MCF 10A (cell line): Measurements from ENCODE around the gene PRSS35. TPM values are rescaled to one million over a fixed set of nuclear protein-coding genes. Genes with fewer than 3 reads are reported as not detected.
A peak's percentile ranks its signal among the peaks of the same experiment; 100 is the strongest.

Source experiments
- BruUV-seq: library from RNA; stranded (reverse); fragments of 400-500 nt; replicated peaks from 2 replicates; lab custom pipeline; 2021; lab: Mats Ljungman, UMichigan
- CTCF ChIA-PET: fragments of 300-600 bp; sonication (Branson Sonifier 250); formaldehyde crosslinking; extraction: SDS; loops from one replicate; lab custom pipeline; 2021; ENCODE audit warnings: antibody characterized with exemption, inconsistent platforms; lab: Yijun Ruan, JAX
- POLR2A ChIA-PET: fragments of 300-600, 350-650 bp; sonication (Branson Sonifier 250); formaldehyde crosslinking; extraction: SDS; loops from one replicate; lab custom pipeline; 2020; ENCODE audit warnings: antibody characterized with exemption, inconsistent platforms; lab: Yijun Ruan, JAX
- DNase-seq: peaks from one replicate; pipeline ENCODE4 v3.0.0-alpha.2; 2018; ENCODE audit not compliant: unreplicated experiment
- H3K27ac Mint-ChIP-seq: one replicate; pipeline ENCODE4 v1.8.0; 2022; ENCODE audit warnings: mild to moderate bottlenecking, low read depth, mixed read lengths; ENCODE audit not compliant: unreplicated experiment
- H3K27me3 Mint-ChIP-seq: one replicate; pipeline ENCODE4 v1.8.0; 2022; ENCODE audit warnings: mixed read lengths; ENCODE audit not compliant: insufficient read depth, unreplicated experiment
- H3K36me3 Mint-ChIP-seq: one replicate; pipeline ENCODE4 v1.8.0; 2022; ENCODE audit warnings: mild to moderate bottlenecking, moderate library complexity, mixed read lengths; ENCODE audit not compliant: insufficient read depth, unreplicated experiment
- H3K4me1 Mint-ChIP-seq: one replicate; pipeline ENCODE4 v1.8.0; 2022; ENCODE audit warnings: mixed read lengths; ENCODE audit not compliant: insufficient read depth, unreplicated experiment
- H3K4me3 Mint-ChIP-seq: one replicate; pipeline ENCODE4 v1.8.0; 2022; ENCODE audit warnings: mild to moderate bottlenecking, moderate library complexity, mixed read lengths; ENCODE audit not compliant: unreplicated experiment
- H3K9me3 Mint-ChIP-seq: one replicate; pipeline ENCODE4 v1.8.0; 2022; ENCODE audit warnings: mixed read lengths; ENCODE audit not compliant: unreplicated experiment
- intact Hi-C: fragments of 100-400 bp; cut with micrococcal nuclease; formaldehyde crosslinking; loops from 2 replicates; pipeline ENCODE4 v1.14.1; 2022
- total RNA-seq: library from RNA; stranded (reverse); gene quantifications from 2 replicates; pipeline ENCODE4 v1.2.3, GENCODE V29; 2022
- TF ChIP-seq, protein P1 (sequence below): fragments of 200-600 bp; IDR thresholded peaks from one replicate; pipeline ENCODE4 v1.8.0; 2022; ENCODE audit warnings: antibody characterized with exemption, mild to moderate bottlenecking; ENCODE audit not compliant: unreplicated experiment

The PRSS35 gene
- total RNA-seq, 1 experiment from 2014 or later: not detected

DNA sequence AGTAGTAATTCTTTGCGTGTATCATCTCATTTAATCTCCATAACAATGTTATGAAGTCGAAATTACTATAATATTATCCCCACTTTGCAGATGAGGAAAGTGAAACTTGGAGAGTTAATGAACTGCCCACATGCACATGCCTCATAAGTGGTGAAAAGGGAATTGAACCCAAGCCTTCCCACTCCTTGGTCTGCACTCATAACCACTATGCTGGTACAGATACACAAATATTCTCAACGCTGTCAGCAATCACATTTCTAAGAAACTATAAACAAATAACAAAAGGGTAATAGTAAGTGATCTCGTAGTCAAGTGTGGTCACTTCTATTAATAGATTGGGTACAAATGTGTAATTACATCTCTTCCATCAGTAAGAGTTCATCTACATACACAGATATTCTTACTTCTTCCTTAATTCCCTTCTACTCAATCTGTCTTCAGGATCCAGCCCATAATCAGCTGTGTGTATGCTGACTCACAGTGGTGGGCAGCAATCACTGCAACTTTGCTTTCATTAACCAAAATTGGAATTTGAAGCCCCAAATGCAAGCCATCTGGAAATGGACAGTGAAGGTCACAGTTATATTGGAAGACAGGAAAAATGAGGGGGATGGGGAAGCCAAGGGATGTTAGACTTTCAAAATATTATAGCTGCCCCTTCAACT lies 6.6 kb downstream of the PRSS35 start:
- peaks cover 14% of the 10 kb centered on the region for H3K27me3 Mint-ChIP-seq
- POLR2A ChIA-PET: interaction anchor here (0.6 kb wide), 2 partner anchors 308 to 335 kb away, joined by 3 read pairs; no protein-coding TSS in a partner anchor
- H3K4me1 Mint-ChIP-seq: no peaks in the 10 kb centered on the region
- TF ChIP-seq, protein P1, sequence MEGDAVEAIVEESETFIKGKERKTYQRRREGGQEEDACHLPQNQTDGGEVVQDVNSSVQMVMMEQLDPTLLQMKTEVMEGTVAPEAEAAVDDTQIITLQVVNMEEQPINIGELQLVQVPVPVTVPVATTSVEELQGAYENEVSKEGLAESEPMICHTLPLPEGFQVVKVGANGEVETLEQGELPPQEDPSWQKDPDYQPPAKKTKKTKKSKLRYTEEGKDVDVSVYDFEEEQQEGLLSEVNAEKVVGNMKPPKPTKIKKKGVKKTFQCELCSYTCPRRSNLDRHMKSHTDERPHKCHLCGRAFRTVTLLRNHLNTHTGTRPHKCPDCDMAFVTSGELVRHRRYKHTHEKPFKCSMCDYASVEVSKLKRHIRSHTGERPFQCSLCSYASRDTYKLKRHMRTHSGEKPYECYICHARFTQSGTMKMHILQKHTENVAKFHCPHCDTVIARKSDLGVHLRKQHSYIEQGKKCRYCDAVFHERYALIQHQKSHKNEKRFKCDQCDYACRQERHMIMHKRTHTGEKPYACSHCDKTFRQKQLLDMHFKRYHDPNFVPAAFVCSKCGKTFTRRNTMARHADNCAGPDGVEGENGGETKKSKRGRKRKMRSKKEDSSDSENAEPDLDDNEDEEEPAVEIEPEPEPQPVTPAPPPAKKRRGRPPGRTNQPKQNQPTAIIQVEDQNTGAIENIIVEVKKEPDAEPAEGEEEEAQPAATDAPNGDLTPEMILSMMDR: no peak
- DNase-seq: peak; percentile 11
- no peaks in the 10 kb centered on the region for H3K36me3 Mint-ChIP-seq
- BruUV-seq: no TSS peak
- H3K9me3 Mint-ChIP-seq: no peaks in the 10 kb centered on the region
- intact Hi-C loops: no loop called here
- H3K4me3 Mint-ChIP-seq: no peak overlapping the region
- H3K27ac Mint-ChIP-seq: no peak overlapping the region
- CTCF ChIA-PET: interaction anchor here (0.6 to 3.4 kb wide), 9 partner anchors 8 to 640 kb away, joined by 3 to 37 read pairs (median 3); no protein-coding TSS in a partner anchor

DNA sequence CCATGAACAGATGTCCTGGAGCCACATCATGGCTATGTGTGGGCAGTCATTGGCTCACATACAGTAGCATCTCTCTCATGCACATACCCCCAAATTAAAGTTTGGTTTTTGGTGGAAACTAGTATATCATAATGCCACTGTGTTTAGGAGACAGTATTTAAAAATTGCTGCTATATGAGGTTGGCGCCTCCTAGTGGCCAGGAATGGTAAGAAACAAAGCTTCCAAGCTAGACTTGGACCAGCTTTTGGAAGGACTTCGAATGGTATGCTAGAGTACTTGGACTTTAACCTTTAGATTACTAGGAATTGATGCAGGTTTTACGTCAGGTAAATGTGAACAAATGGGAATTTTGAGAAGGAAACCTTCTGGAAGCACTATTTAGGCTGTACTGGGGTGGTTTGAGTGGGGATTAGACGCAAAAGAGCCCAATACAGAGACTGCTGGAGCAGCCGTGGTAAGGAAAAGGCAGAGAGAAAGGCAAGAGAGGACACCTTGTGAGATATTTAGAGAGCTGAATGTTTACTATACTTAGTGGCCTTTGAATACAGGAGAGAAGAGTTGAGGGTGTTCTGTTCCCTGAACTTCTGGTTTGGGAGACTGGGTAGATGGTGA lies 23.8 kb downstream of the PRSS35 start:
- POLR2A ChIA-PET: no interaction called here
- CTCF ChIA-PET: interaction anchor here (0.6 to 1.2 kb wide), 13 partner anchors 9 to 916 kb away, joined by 3 to 8 read pairs (median 4); no protein-coding TSS in a partner anchor
- peaks cover 64% of the 10 kb centered on the region for H3K27me3 Mint-ChIP-seq
- TF ChIP-seq, protein P1: peak; percentile 70
- no peaks in the 10 kb centered on the region for H3K9me3 Mint-ChIP-seq
- H3K4me3 Mint-ChIP-seq: no peak overlapping the region
- no TSS peak for BruUV-seq
- H3K27ac Mint-ChIP-seq: no peak overlapping the region
- no peaks in the 10 kb centered on the region for H3K36me3 Mint-ChIP-seq
- peak; percentile 54 for DNase-seq
- H3K4me1 Mint-ChIP-seq: no peaks in the 10 kb centered on the region
- intact Hi-C loops: no loop called here

DNA sequence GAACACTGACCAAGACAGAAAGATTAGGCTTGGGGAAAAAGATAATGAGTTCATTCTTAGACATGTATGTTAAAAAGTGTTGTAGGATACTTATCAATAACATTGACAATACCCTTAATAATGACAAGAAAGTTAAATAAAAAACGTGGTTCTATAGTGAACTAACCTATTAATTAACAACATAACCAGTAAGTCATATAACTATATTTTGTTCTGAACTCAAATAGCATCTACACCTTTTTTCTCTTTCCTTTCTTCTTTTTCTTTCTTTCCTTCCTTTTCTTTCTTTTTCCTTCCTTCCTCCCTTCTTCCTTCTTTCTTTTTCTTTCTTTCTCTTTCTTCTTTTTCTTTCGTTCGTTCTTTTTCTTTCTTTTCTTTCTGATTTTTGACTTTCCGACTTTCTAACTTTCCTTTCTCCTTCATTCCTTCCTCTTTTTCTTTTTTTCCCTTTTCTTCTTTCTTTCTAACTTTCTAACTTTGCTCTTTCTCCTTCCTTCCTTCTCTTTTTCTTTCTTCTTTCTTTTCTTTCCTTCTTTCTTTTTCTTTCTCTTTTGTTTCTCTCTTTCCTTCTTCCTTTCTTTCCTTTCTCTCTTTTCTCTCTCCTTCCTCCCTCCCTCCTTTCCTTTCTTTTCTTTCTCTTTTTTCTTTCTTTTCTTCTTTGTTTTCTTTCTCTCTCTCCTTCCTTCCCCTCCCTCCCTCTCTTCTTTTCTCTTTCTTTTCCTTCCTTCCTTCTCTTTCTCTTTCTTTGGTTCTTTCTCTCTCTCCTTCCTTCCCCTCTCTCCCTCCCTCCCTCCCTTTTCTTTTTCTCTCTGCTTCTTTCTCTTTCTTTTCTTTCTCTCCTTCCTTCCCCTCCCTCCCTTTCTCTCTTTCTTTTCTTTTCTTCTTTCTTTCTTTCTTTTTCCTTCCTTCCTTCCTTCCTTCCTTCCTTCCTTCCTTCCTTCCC lies 24.6 kb downstream of the PRSS35 start:
- no peak for DNase-seq
- no peak overlapping the region for H3K27ac Mint-ChIP-seq
- no TSS peak for BruUV-seq
- ChIA-PET POLR2A (no interaction called here), CTCF (interaction anchor here (0.6 to 1.2 kb wide), 12 partner anchors 10 to 916 kb away, joined by 3 to 8 read pairs (median 4); no protein-coding TSS in a partner anchor)
- no peaks in the 10 kb centered on the region for H3K9me3 Mint-ChIP-seq
- H3K4me1 Mint-ChIP-seq: no peaks in the 10 kb centered on the region
- intact Hi-C loops: no loop called here
- TF ChIP-seq, protein P1: no peak
- no peaks in the 10 kb centered on the region for H3K36me3 Mint-ChIP-seq
- H3K4me3 Mint-ChIP-seq: no peak overlapping the region
- peaks cover 57% of the 10 kb centered on the region for H3K27me3 Mint-ChIP-seq
